Activated B cell treated with CpG ODN at 0.5 μM for 24 hours (primary cell): ENCODE measurements around the gene PAK4. TPM values are rescaled to one million over a fixed set of nuclear protein-coding genes. Genes with fewer than 3 reads are reported as not detected.

ENCODE experiments used
- ATAC-seq: fragments of 200-7000 bp; cut with Tn5 transposase; one replicate; pipeline ENCODE4 v1.10.0; 2021; ENCODE audit warnings: low read depth, mild to moderate bottlenecking, moderate library complexity
- CTCF ChIA-PET: fragments of 350-600 bp; sonication (Branson Sonifier 250); formaldehyde crosslinking; loops from one replicate; lab custom pipeline; 2021; ENCODE audit warnings: antibody characterized with exemption; lab: Charles Lee
- POLR2A ChIA-PET: fragments of 350-600 bp; sonication (Branson Sonifier 250); formaldehyde crosslinking; loops from one replicate; lab custom pipeline; 2021; ENCODE audit warnings: antibody characterized with exemption; lab: Charles Lee
- DNase-seq: peaks from one replicate; pipeline ENCODE4 v3.0.0; 2022
- H3K27ac Mint-ChIP-seq: one replicate; pipeline ENCODE4 v1.8.0; 2020; ENCODE audit warnings: mixed read lengths
- H3K27me3 Mint-ChIP-seq: one replicate; pipeline ENCODE4 v1.8.0; 2021; ENCODE audit warnings: mixed read lengths
- H3K36me3 Mint-ChIP-seq: one replicate; pipeline ENCODE4 v1.8.0; 2021; ENCODE audit warnings: low read depth, mixed read lengths
- H3K4me1 Mint-ChIP-seq: one replicate; pipeline ENCODE4 v1.8.0; 2021; ENCODE audit warnings: mixed read lengths
- H3K4me3 Mint-ChIP-seq: one replicate; pipeline ENCODE4 v1.8.0; 2020; ENCODE audit warnings: mild to moderate bottlenecking, mixed read lengths
- H3K9me3 Mint-ChIP-seq: one replicate; pipeline ENCODE4 v1.8.0; 2020; ENCODE audit warnings: mixed read lengths
- intact Hi-C: fragments of 100-400 bp; cut with micrococcal nuclease; formaldehyde crosslinking; loops from one replicate; pipeline ENCODE4 v1.15.1; 2024
- total RNA-seq: library from RNA; stranded (reverse); gene quantifications from 2 replicates; pipeline ENCODE4 v1.2.3, GENCODE V29; 2022
- TF ChIP-seq, protein P1 (sequence below): fragments of 200-600 bp; IDR thresholded peaks from one replicate; pipeline ENCODE4 v1.8.0; 2022; ENCODE audit warnings: antibody characterized with exemption, mild to moderate bottlenecking

PAK4 gene
- total RNA-seq, 1 donor from 2014 or later = 14.2 TPM

GRCh38 chr19:39177736-39178135 is 52.1 kb downstream of the PAK4 start:
- no peaks in the 10 kb centered on the region for H3K9me3 Mint-ChIP-seq
- DNase-seq = no peak
- no peak overlapping the region for H3K4me3 Mint-ChIP-seq
- ChIA-PET CTCF (no interaction called here), POLR2A (no interaction called here)
- intact Hi-C loops = no loop called here
- H3K27ac Mint-ChIP-seq = no peak overlapping the region
- H3K4me1 Mint-ChIP-seq = no peaks in the 10 kb centered on the region
- ATAC-seq = no peak
- H3K36me3 Mint-ChIP-seq = peaks cover 45% of the 10 kb centered on the region
- H3K27me3 Mint-ChIP-seq = no peaks in the 10 kb centered on the region
- TF ChIP-seq, protein P1, sequence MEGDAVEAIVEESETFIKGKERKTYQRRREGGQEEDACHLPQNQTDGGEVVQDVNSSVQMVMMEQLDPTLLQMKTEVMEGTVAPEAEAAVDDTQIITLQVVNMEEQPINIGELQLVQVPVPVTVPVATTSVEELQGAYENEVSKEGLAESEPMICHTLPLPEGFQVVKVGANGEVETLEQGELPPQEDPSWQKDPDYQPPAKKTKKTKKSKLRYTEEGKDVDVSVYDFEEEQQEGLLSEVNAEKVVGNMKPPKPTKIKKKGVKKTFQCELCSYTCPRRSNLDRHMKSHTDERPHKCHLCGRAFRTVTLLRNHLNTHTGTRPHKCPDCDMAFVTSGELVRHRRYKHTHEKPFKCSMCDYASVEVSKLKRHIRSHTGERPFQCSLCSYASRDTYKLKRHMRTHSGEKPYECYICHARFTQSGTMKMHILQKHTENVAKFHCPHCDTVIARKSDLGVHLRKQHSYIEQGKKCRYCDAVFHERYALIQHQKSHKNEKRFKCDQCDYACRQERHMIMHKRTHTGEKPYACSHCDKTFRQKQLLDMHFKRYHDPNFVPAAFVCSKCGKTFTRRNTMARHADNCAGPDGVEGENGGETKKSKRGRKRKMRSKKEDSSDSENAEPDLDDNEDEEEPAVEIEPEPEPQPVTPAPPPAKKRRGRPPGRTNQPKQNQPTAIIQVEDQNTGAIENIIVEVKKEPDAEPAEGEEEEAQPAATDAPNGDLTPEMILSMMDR = no peak

DNA sequence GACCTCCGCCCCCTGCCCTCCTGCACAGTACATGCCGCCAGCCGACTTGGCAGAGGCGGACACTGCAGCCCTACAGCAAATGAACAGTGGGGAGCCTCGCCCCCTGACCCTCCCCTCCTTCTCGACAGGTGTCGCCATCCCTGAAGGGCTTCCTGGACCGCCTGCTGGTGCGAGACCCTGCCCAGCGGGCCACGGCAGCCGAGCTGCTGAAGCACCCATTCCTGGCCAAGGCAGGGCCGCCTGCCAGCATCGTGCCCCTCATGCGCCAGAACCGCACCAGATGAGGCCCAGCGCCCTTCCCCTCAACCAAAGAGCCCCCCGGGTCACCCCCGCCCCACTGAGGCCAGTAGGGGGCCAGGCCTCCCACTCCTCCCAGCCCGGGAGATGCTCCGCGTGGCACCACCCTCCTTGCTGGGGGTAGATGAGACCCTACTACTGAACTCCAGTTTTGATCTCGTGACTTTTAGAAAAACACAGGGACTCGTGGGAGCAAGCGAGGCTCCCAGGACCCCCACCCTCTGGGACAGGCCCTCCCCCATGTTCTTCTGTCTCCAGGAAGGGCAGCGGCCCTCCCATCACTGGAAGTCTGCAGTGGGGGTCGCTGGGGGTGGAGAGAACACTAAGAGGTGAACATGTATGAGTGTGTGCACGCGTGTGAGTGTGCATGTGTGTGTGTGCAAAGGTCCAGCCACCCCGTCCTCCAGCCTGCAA is 52.9 kb downstream of the PAK4 start:
- H3K27me3 Mint-ChIP-seq = no peaks in the 10 kb centered on the region
- DNase-seq (no peak), ATAC-seq (no peak)
- H3K4me3 Mint-ChIP-seq = no peak overlapping the region
- no peaks in the 10 kb centered on the region for H3K9me3 Mint-ChIP-seq
- POLR2A ChIA-PET = no interaction called here
- CTCF ChIA-PET = no interaction called here
- TF ChIP-seq, protein P1 = no peak
- no peaks in the 10 kb centered on the region for H3K4me1 Mint-ChIP-seq
- intact Hi-C loops = no loop called here
- no peak overlapping the region for H3K27ac Mint-ChIP-seq
- peaks cover 42% of the 10 kb centered on the region for H3K36me3 Mint-ChIP-seq

DNA sequence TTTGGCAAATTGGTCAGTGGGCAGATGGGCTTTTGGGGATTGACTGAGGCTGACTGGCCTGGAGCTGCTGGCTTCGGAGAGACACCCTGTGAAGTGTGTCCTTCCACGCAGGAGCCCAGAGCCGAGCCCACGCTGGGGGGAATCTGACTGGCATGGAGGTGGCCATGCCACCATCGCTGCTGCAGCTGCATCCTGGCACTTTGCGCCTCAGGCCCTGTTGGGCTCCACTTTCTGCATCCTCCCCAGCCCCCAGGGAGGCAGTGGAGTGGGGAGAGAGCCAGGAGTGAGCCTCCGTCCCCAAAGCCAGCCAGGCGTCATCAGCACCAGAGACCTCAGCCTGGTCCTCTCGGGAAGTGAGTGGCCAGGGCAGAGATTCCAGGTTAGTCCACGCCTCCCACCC is 54.2 kb downstream of the PAK4 start:
- Mint-ChIP-seq H3K36me3 (peaks cover 35% of the 10 kb centered on the region), H3K27me3 (no peaks in the 10 kb centered on the region), H3K4me3 (no peak overlapping the region), H3K4me1 (no peaks in the 10 kb centered on the region), H3K27ac (no peak overlapping the region), H3K9me3 (no peaks in the 10 kb centered on the region)
- intact Hi-C loops = no loop called here
- ChIA-PET CTCF (interaction anchor here (0.6 kb wide), 1 partner anchor 29 kb away, joined by 3 read pairs; no protein-coding TSS in a partner anchor), POLR2A (no interaction called here)
- ATAC-seq (no peak), DNase-seq (no peak)
- TF ChIP-seq, protein P1 = no peak

- DNase-seq (no peak), ATAC-seq (no peak)
- intact Hi-C loops = no loop called here
- ChIA-PET CTCF (no interaction called here), POLR2A (no interaction called here)
- TF ChIP-seq, protein P1 = no peak
- H3K4me1 Mint-ChIP-seq = no peaks in the 10 kb centered on the region
- peaks cover 33% of the 10 kb centered on the region for H3K36me3 Mint-ChIP-seq
- H3K9me3 Mint-ChIP-seq = no peaks in the 10 kb centered on the region
- no peaks in the 10 kb centered on the region for H3K27me3 Mint-ChIP-seq
- H3K27ac Mint-ChIP-seq = no peak overlapping the region
- H3K4me3 Mint-ChIP-seq = no peak overlapping the region
Measured at GRCh38 chr19:39180749-39181148, 55.2 kb downstream of the PAK4 start.

GRCh38 chr19:39181500-39182173 is 56.1 kb downstream of the PAK4 start:
- TF ChIP-seq, protein P1 = no peak
- Mint-ChIP-seq H3K27ac (no peak overlapping the region), H3K9me3 (no peaks in the 10 kb centered on the region), H3K4me3 (no peak overlapping the region), H3K4me1 (no peaks in the 10 kb centered on the region), H3K36me3 (peaks cover 27% of the 10 kb centered on the region), H3K27me3 (no peaks in the 10 kb centered on the region)
- ATAC-seq = no peak
- no peak for DNase-seq
- ChIA-PET CTCF (no interaction called here), POLR2A (no interaction called here)
- intact Hi-C loops = no loop called here
